ENCODE measurements around the gene EPHX1. TPM values are rescaled to one million over a fixed set of nuclear protein-coding genes. Genes with fewer than 3 reads are reported as not detected.

Gene EPHX1
- polyA plus RNA-seq, 2 of the 4 experiments (the other 2 are of a cell fraction): 150 to 252 TPM

GRCh38 chr1:225777583-225778336 lies 32.2 kb upstream of the EPHX1 start, which contains the start of gene SRP9 (continued):
- TF ChIP-seq REST (IDR thresholded peaks at IDR 0.05): peak; percentile 33; the same call in 1 of the 2 replicates
- TF ChIP-seq HOXB5 (CRISPR knock-in tag; IDR thresholded peaks at IDR 0.05): no peak
- TF ChIP-seq RARB (CRISPR knock-in tag; IDR thresholded peaks at IDR 0.05): no peak
- TF ChIP-seq KDM1A (IDR thresholded peaks at IDR 0.05; ENCODE audit: low read depth): no peak
- no peak; the same call in 1 of the 2 replicates for TF ChIP-seq POLR2A (IDR thresholded peaks at IDR 0.05; ENCODE audit: low read length)
- TF ChIP-seq HDAC2 (IDR thresholded peaks at IDR 0.05): no peak
- TF ChIP-seq NR3C1 (IDR thresholded peaks at IDR 0.05): no peak
- no peak for TF ChIP-seq NFE2L2 (conservative IDR thresholded peaks at IDR 0.05; ENCODE audit: low read length)
- no peak for TF ChIP-seq ESRRA (IDR thresholded peaks at IDR 0.05; ENCODE audit: borderline replicate concordance, low read length)
- TF ChIP-seq FOSL2 (IDR thresholded peaks at IDR 0.05): no peak
- TF ChIP-seq FOSL2 (CRISPR knock-in tag; IDR thresholded peaks at IDR 0.05): no peak; the same call in 1 of the 2 replicates
- no peak for TF ChIP-seq PBX3 (IDR thresholded peaks at IDR 0.05)
- peak; percentile 82 for TF ChIP-seq CTCF (IDR thresholded peaks at IDR 0.05)
- no peak for TF ChIP-seq HEYL (CRISPR knock-in tag; IDR thresholded peaks at IDR 0.05)
- TF ChIP-seq HOXB13 (CRISPR knock-in tag; IDR thresholded peaks at IDR 0.05; ENCODE audit: low read depth): no peak
- no peak for TF ChIP-seq ATOH8 (CRISPR knock-in tag; IDR thresholded peaks at IDR 0.05; ENCODE audit: low read depth)
- TF ChIP-seq NPAS2 (CRISPR knock-in tag; IDR thresholded peaks at IDR 0.05; ENCODE audit: borderline replicate concordance): no peak
- no peak for TF ChIP-seq ZSCAN20 (CRISPR knock-in tag; IDR thresholded peaks at IDR 0.05)
- no peak for TF ChIP-seq BHLHE40 (IDR thresholded peaks at IDR 0.05; ENCODE audit: low read depth, low read length)
- no peak for TF ChIP-seq GATA3 (IDR thresholded peaks at IDR 0.05; ENCODE audit: borderline replicate concordance)
- TF ChIP-seq RAD21 (conservative IDR thresholded peaks at IDR 0.05 in 1 of 2, IDR thresholded peaks at IDR 0.05 in 1 of 2): peak; percentile 63 to 71
- no peak for TF ChIP-seq HES2 (IDR thresholded peaks at IDR 0.05)
- TF ChIP-seq MYC (IDR thresholded peaks at IDR 0.05; ENCODE audit: borderline replicate concordance, low read length): 0 out of 2 replicates have a peak, but pooled peaks have one; percentile 25
- no peak for TF ChIP-seq CEBPB (IDR thresholded peaks at IDR 0.05)
- TF ChIP-seq EHMT2 (IDR thresholded peaks at IDR 0.05; ENCODE audit: low read depth): no peak
- TF ChIP-seq CHD2 (IDR thresholded peaks at IDR 0.05; ENCODE audit: low read length, partially characterized antibody): no peak
- peak; percentile 85 to 88; a peak in 4 of 5 replicates for TF ChIP-seq JUN (IDR thresholded peaks at IDR 0.05)
- peak; percentile 76 for TF ChIP-seq SMC3 (IDR thresholded peaks at IDR 0.05)
- peak; percentile 60; the same call in 1 of the 2 replicates for TF ChIP-seq E2F6 (IDR thresholded peaks at IDR 0.05; ENCODE audit: borderline replicate concordance, low read depth)
- peak; percentile 64 for TF ChIP-seq KDM5A (IDR thresholded peaks at IDR 0.05)
- peak; percentile 80 for TF ChIP-seq MAX (IDR thresholded peaks at IDR 0.05)
- peak; percentile 91 for TF ChIP-seq PHF8 (IDR thresholded peaks at IDR 0.05; ENCODE audit: borderline replicate concordance, low read depth)
- no peak for TF ChIP-seq ZFP36 (IDR thresholded peaks at IDR 0.05; ENCODE audit: borderline replicate concordance, partially characterized antibody)
- peak; percentile 41; the same call in 1 of the 2 replicates for TF ChIP-seq RFX5 (IDR thresholded peaks at IDR 0.05)
- no peak for TF ChIP-seq CHD4 (IDR thresholded peaks at IDR 0.05; ENCODE audit: borderline replicate concordance)
- no peak for TF ChIP-seq CBX2 (IDR thresholded peaks at IDR 0.05; ENCODE audit: borderline replicate concordance, low read depth)

Data from A549 (cell line).